MCF 10A (cell line): Measurements from ENCODE around the gene CREBL2. TPM values are rescaled to one million over a fixed set of nuclear protein-coding genes. Genes with fewer than 3 reads are reported as not detected.

ENCODE experiments used
- BruUV-seq: library from RNA; stranded (reverse); fragments of 400-500 nt; replicated peaks from 2 replicates; lab custom pipeline; 2021; lab: Mats Ljungman, UMichigan
- CTCF ChIA-PET: fragments of 300-600 bp; sonication (Branson Sonifier 250); formaldehyde crosslinking; extraction: SDS; loops from one replicate; lab custom pipeline; 2021; ENCODE audit warnings: antibody characterized with exemption, inconsistent platforms; lab: Yijun Ruan, JAX
- POLR2A ChIA-PET: fragments of 300-600, 350-650 bp; sonication (Branson Sonifier 250); formaldehyde crosslinking; extraction: SDS; loops from one replicate; lab custom pipeline; 2020; ENCODE audit warnings: antibody characterized with exemption, inconsistent platforms; lab: Yijun Ruan, JAX
- DNase-seq: peaks from one replicate; pipeline ENCODE4 v3.0.0-alpha.2; 2018; ENCODE audit not compliant: unreplicated experiment
- H3K27ac Mint-ChIP-seq: one replicate; pipeline ENCODE4 v1.8.0; 2022; ENCODE audit warnings: mild to moderate bottlenecking, low read depth, mixed read lengths; ENCODE audit not compliant: unreplicated experiment
- H3K27me3 Mint-ChIP-seq: one replicate; pipeline ENCODE4 v1.8.0; 2022; ENCODE audit warnings: mixed read lengths; ENCODE audit not compliant: insufficient read depth, unreplicated experiment
- H3K36me3 Mint-ChIP-seq: one replicate; pipeline ENCODE4 v1.8.0; 2022; ENCODE audit warnings: mild to moderate bottlenecking, moderate library complexity, mixed read lengths; ENCODE audit not compliant: insufficient read depth, unreplicated experiment
- H3K4me1 Mint-ChIP-seq: one replicate; pipeline ENCODE4 v1.8.0; 2022; ENCODE audit warnings: mixed read lengths; ENCODE audit not compliant: insufficient read depth, unreplicated experiment
- H3K4me3 Mint-ChIP-seq: one replicate; pipeline ENCODE4 v1.8.0; 2022; ENCODE audit warnings: mild to moderate bottlenecking, moderate library complexity, mixed read lengths; ENCODE audit not compliant: unreplicated experiment
- H3K9me3 Mint-ChIP-seq: one replicate; pipeline ENCODE4 v1.8.0; 2022; ENCODE audit warnings: mixed read lengths; ENCODE audit not compliant: unreplicated experiment
- CTCF ChIP-seq: fragments of 200-600 bp; IDR thresholded peaks from one replicate; pipeline ENCODE4 v1.8.0; 2022; ENCODE audit warnings: antibody characterized with exemption, mild to moderate bottlenecking; ENCODE audit not compliant: unreplicated experiment
- intact Hi-C: fragments of 100-400 bp; cut with micrococcal nuclease; formaldehyde crosslinking; loops from 2 replicates; pipeline ENCODE4 v1.14.1; 2022
- total RNA-seq: library from RNA; stranded (reverse); gene quantifications from 2 replicates; pipeline ENCODE4 v1.2.3, GENCODE V29; 2022

CREBL2 gene
- total RNA-seq, 1 experiment from 2014 or later, result 17.4 TPM

DNA sequence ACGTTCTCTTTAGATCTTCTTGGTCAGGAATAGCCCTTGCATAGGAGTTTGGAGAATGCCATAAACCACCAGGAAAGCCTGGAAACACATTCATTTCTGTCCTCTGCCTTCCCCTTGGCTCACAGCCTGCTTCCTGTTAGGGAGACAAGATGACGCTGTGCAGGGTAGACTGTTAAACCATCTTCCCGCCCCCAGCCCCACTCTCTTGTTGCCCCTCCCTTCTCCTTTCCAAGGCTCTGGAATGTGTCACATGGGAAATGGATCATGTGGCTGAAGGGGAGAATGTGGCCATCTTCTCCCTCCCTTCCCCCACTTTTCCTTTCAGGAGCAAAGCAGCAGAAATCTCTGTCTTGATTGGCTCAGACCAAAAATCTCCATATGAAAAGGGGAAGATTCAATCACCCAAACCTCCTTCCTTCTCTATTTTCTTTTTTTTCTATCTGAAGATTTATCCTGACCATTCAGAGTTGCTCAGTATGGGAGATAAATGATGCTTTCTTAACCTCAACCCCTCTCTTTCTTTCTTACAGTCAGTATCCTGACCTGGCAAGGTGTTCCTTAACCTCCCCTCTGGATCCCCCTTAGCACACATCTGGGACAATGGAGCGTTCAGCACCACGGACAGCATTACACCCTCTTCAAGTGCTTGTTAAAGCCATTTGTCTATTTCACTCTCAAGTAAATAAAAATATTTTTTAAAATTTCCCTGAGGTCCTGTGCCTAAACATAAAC is 72.9 kb downstream of the CREBL2 start:
- no peak for TF ChIP-seq CTCF
- Mint-ChIP-seq H3K9me3 (no peaks in the 10 kb centered on the region), H3K4me1 (no peaks in the 10 kb centered on the region), H3K27ac (no peak overlapping the region), H3K27me3 (no peaks in the 10 kb centered on the region), H3K36me3 (no peaks in the 10 kb centered on the region), H3K4me3 (no peak overlapping the region)
- BruUV-seq, result no TSS peak
- intact Hi-C loops, result no loop called here
- ChIA-PET POLR2A (no interaction called here), CTCF (no interaction called here)
- DNase-seq, result peak; percentile 59

- H3K36me3 Mint-ChIP-seq, result no peaks in the 10 kb centered on the region
- no peaks in the 10 kb centered on the region for H3K9me3 Mint-ChIP-seq
- ChIA-PET POLR2A (no interaction called here), CTCF (interaction anchor here (0.7 kb wide), 1 partner anchor 17 kb away, joined by 3 read pairs; no protein-coding TSS in a partner anchor)
- intact Hi-C loops, result no loop called here
- no peak for TF ChIP-seq CTCF
- DNase-seq, result no peak
- H3K27ac Mint-ChIP-seq, result no peak overlapping the region
- no peak overlapping the region for H3K4me3 Mint-ChIP-seq
- H3K27me3 Mint-ChIP-seq, result no peaks in the 10 kb centered on the region
- no TSS peak for BruUV-seq
- H3K4me1 Mint-ChIP-seq, result no peaks in the 10 kb centered on the region
Measured at GRCh38 chr12:12685305-12685704, 73.6 kb downstream of the CREBL2 start.

GRCh38 chr12:12686472-12686871 is 74.8 kb downstream of the CREBL2 start:
- intact Hi-C loops, result no loop called here
- no peaks in the 10 kb centered on the region for H3K27me3 Mint-ChIP-seq
- no peak overlapping the region for H3K4me3 Mint-ChIP-seq
- no peaks in the 10 kb centered on the region for H3K9me3 Mint-ChIP-seq
- H3K36me3 Mint-ChIP-seq, result no peaks in the 10 kb centered on the region
- TF ChIP-seq CTCF, result no peak
- H3K4me1 Mint-ChIP-seq, result no peaks in the 10 kb centered on the region
- ChIA-PET CTCF (no interaction called here), POLR2A (interaction anchor here (1.8 kb wide), 1 partner anchor 10 kb away, joined by 6 read pairs; no protein-coding TSS in a partner anchor)
- BruUV-seq, result no TSS peak
- H3K27ac Mint-ChIP-seq, result no peak overlapping the region
- DNase-seq, result no peak

GRCh38 chr12:12686925-12687324 is 75.2 kb downstream of the CREBL2 start:
- no peaks in the 10 kb centered on the region for H3K36me3 Mint-ChIP-seq
- peak; percentile 22 for DNase-seq
- no peak overlapping the region for H3K4me3 Mint-ChIP-seq
- no TSS peak for BruUV-seq
- intact Hi-C loops, result no loop called here
- no peaks in the 10 kb centered on the region for H3K4me1 Mint-ChIP-seq
- CTCF ChIA-PET, result interaction anchor here (0.8 kb wide), 1 partner anchor 8 kb away, joined by 3 read pairs; no protein-coding TSS in a partner anchor
- H3K27me3 Mint-ChIP-seq, result no peaks in the 10 kb centered on the region
- TF ChIP-seq CTCF, result no peak
- no peak overlapping the region for H3K27ac Mint-ChIP-seq
- H3K9me3 Mint-ChIP-seq, result no peaks in the 10 kb centered on the region
- POLR2A ChIA-PET, result interaction anchor here (1.8 kb wide), 1 partner anchor 10 kb away, joined by 6 read pairs; no protein-coding TSS in a partner anchor
